ENCODE measurements around the gene NFYC.
A peak's percentile ranks its signal among the peaks of the same experiment; 100 is the strongest.

The NFYC gene

GRCh38 chr1:40780678-40781607 is 89.4 kb downstream of the NFYC start:
- Mint-ChIP-seq H3K9me3 (no peaks in the 10 kb centered on the region), H3K36me3 (ENCODE audit: low read depth) (peaks cover 16% of the 10 kb centered on the region), H3K4me3 (no peak overlapping the region), H3K27me3 (peaks cover 24% of the 10 kb centered on the region), H3K27ac (no peak overlapping the region), H3K4me1 (peaks cover 13% of the 10 kb centered on the region)
- ATAC-seq = no peak
- DNase-seq = no peak

- Mint-ChIP-seq H3K4me3 (no peak overlapping the region), H3K27ac (no peak overlapping the region), H3K9me3 (no peaks in the 10 kb centered on the region), H3K36me3 (ENCODE audit: low read depth) (peaks cover 10% of the 10 kb centered on the region), H3K4me1 (peaks cover 13% of the 10 kb centered on the region), H3K27me3 (peaks cover 24% of the 10 kb centered on the region)
- ATAC-seq = no peak
- DNase-seq = no peak
Measured at GRCh38 chr1:40781608-40781971, 90.1 kb downstream of the NFYC start.

GRCh38 chr1:40782371-40782956 is 91.0 kb downstream of the NFYC start:
- Mint-ChIP-seq H3K27ac (no peak overlapping the region), H3K4me1 (peaks cover 13% of the 10 kb centered on the region), H3K4me3 (no peak overlapping the region), H3K36me3 (ENCODE audit: low read depth) (peaks cover 3% of the 10 kb centered on the region), H3K9me3 (no peaks in the 10 kb centered on the region), H3K27me3 (peaks cover 24% of the 10 kb centered on the region)
- no peak for ATAC-seq
- DNase-seq = no peak

GRCh38 chr1:40783001-40783905 is 91.7 kb downstream of the NFYC start, which contains the start of gene KCNQ4:
Gene KCNQ4, plus strand, starts transcription at chr1:40783787. Its CDS starts 307 bp downstream, at chr1:40784094.
- Mint-ChIP-seq H3K4me1 (peaks cover 13% of the 10 kb centered on the region), H3K9me3 (no peaks in the 10 kb centered on the region), H3K36me3 (ENCODE audit: low read depth) (peaks cover 3% of the 10 kb centered on the region), H3K27me3 (peaks cover 24% of the 10 kb centered on the region), H3K4me3 (peak within 1 kb of the TSS; percentile 70), H3K27ac (no peak within 1 kb of the TSS)
- DNase-seq = no peak
- ATAC-seq = peak; percentile 22

GRCh38 chr1:40784141-40784770 is 92.8 kb downstream of the NFYC start:
- ATAC-seq (peak; percentile 10), DNase-seq (no peak)
- Mint-ChIP-seq H3K9me3 (no peaks in the 10 kb centered on the region), H3K4me3 (peak overlapping the region; percentile 55), H3K36me3 (ENCODE audit: low read depth) (no peaks in the 10 kb centered on the region), H3K4me1 (peaks cover 13% of the 10 kb centered on the region), H3K27me3 (peaks cover 24% of the 10 kb centered on the region), H3K27ac (no peak overlapping the region)

- Mint-ChIP-seq H3K27me3 (peaks cover 24% of the 10 kb centered on the region), H3K36me3 (ENCODE audit: low read depth) (no peaks in the 10 kb centered on the region), H3K9me3 (no peaks in the 10 kb centered on the region), H3K27ac (no peak overlapping the region), H3K4me1 (peaks cover 13% of the 10 kb centered on the region), H3K4me3 (peak overlapping the region; percentile 55)
- ATAC-seq = no peak
- DNase-seq = no peak
Measured at GRCh38 chr1:40784771-40785151, 93.3 kb downstream of the NFYC start.

GRCh38 chr1:40785446-40785845 is 93.9 kb downstream of the NFYC start:
- no peak overlapping the region for H3K4me3 Mint-ChIP-seq
- no peak overlapping the region for H3K27ac Mint-ChIP-seq
- peaks cover 13% of the 10 kb centered on the region for H3K4me1 Mint-ChIP-seq
- peaks cover 24% of the 10 kb centered on the region for H3K27me3 Mint-ChIP-seq
- ATAC-seq (no peak), DNase-seq (no peak)
- no peaks in the 10 kb centered on the region for H3K36me3 Mint-ChIP-seq (ENCODE audit: low read depth)
- H3K9me3 Mint-ChIP-seq = no peaks in the 10 kb centered on the region

- no peaks in the 10 kb centered on the region for H3K9me3 Mint-ChIP-seq
- ATAC-seq (no peak), DNase-seq (no peak)
- peaks cover 13% of the 10 kb centered on the region for H3K4me1 Mint-ChIP-seq
- no peak overlapping the region for H3K27ac Mint-ChIP-seq
- no peak overlapping the region for H3K4me3 Mint-ChIP-seq
- peaks cover 24% of the 10 kb centered on the region for H3K27me3 Mint-ChIP-seq
- H3K36me3 Mint-ChIP-seq (ENCODE audit: low read depth) = no peaks in the 10 kb centered on the region
Measured at GRCh38 chr1:40786171-40786994, 94.9 kb downstream of the NFYC start.

- no peak for ATAC-seq
- Mint-ChIP-seq H3K4me3 (no peak overlapping the region), H3K9me3 (no peaks in the 10 kb centered on the region), H3K27ac (no peak overlapping the region), H3K27me3 (peaks cover 22% of the 10 kb centered on the region), H3K4me1 (peaks cover 13% of the 10 kb centered on the region), H3K36me3 (ENCODE audit: low read depth) (no peaks in the 10 kb centered on the region)
- DNase-seq = no peak
Measured at GRCh38 chr1:40786995-40787705, 95.6 kb downstream of the NFYC start.

GRCh38 chr1:40787737-40788560 is 96.4 kb downstream of the NFYC start:
- ATAC-seq = no peak
- DNase-seq = no peak
- H3K27ac Mint-ChIP-seq = no peak overlapping the region
- H3K4me1 Mint-ChIP-seq = peaks cover 11% of the 10 kb centered on the region
- no peaks in the 10 kb centered on the region for H3K36me3 Mint-ChIP-seq (ENCODE audit: low read depth)
- peaks cover 19% of the 10 kb centered on the region for H3K27me3 Mint-ChIP-seq
- H3K9me3 Mint-ChIP-seq = no peaks in the 10 kb centered on the region
- H3K4me3 Mint-ChIP-seq = no peak overlapping the region

GRCh38 chr1:40788561-40789341 is 97.2 kb downstream of the NFYC start:
- Mint-ChIP-seq H3K36me3 (ENCODE audit: low read depth) (no peaks in the 10 kb centered on the region), H3K27me3 (peaks cover 14% of the 10 kb centered on the region), H3K9me3 (no peaks in the 10 kb centered on the region), H3K4me1 (peaks cover 7% of the 10 kb centered on the region), H3K27ac (no peak overlapping the region), H3K4me3 (no peak overlapping the region)
- DNase-seq = no peak
- no peak for ATAC-seq

- peaks cover 13% of the 10 kb centered on the region for H3K4me1 Mint-ChIP-seq
Measured at GRCh38 chr1:40789342-40789598, 97.8 kb downstream of the NFYC start.

More at GRCh38 chr1:40789342-40789598, 97.8 kb downstream of the NFYC start:
- Mint-ChIP-seq H3K9me3 (no peaks in the 10 kb centered on the region), H3K36me3 (ENCODE audit: low read depth) (no peaks in the 10 kb centered on the region), H3K4me3 (no peak overlapping the region), H3K27ac (no peak overlapping the region), H3K27me3 (peaks cover 14% of the 10 kb centered on the region)
- no peak for DNase-seq
- no peak for ATAC-seq

Measured in activated naive CD8-positive, alpha-beta T cell treated with anti-CD3 and anti-CD28 coated beads, Interleukin-2, amount 50 U/mL, for 24 hours (primary cell).